Right ventricle myocardium inferior (tissue), 1 donor: Measurements from ENCODE around the gene TMC5. TPM values are rescaled to one million over a fixed set of nuclear protein-coding genes. Genes with fewer than 3 reads are reported as not detected.
"Not testable (repeated sequence)": the region's sequence is repeated elsewhere in the genome, so short reads cannot be mapped to it uniquely, and the experiment has no call there.

ENCODE experiments used
- ATAC-seq: fragments of 200-7000 bp; cut with Tn5 transposase; one replicate; pipeline ENCODE4 v1.9.1; 2020; ENCODE audit warnings: mild to moderate bottlenecking, moderate library complexity
- DNase-seq: peaks from one replicate; pipeline ENCODE4 v3.0.0; 2021; ENCODE audit errors: missing footprints
- intact Hi-C: fragments of 100-400 bp; cut with DNase I; formaldehyde crosslinking; loops from one replicate; pipeline ENCODE4 v1.11.0; 2022
- total RNA-seq: library from RNA; stranded (reverse); fragmentation: NEBNext Ultra II Directional; extraction: Animal tissue kit (Norgen Biotek cat#: 25700); gene quantifications from one replicate; pipeline ENCODE4 v1.2.1, GENCODE V29; 2021
- donor health status: DM: no; HTN: yes; CAD: no; lungs with severe emphysema.

Gene TMC5
- total RNA-seq, 1 donor from 2014 or later, result not detected

GRCh38 chr16:19396555-19397011 lies 21.1 kb upstream of the TMC5 start:
- no peak for DNase-seq
- ATAC-seq, result no peak
- intact Hi-C loops, result no loop called here

GRCh38 chr16:19397373-19397772 lies 20.3 kb upstream of the TMC5 start:
- intact Hi-C loops, DNase-seq, ATAC-seq: not testable (repeated sequence)

- intact Hi-C loops, result no loop called here
- ATAC-seq, result no peak
These were observed 17.0 kb upstream of the TMC5 start for GRCh38 chr16:19400711-19401110.

GRCh38 chr16:19406891-19407491 lies 10.7 kb upstream of the TMC5 start:
- intact Hi-C loops, result no loop called here
- ATAC-seq (no peak), DNase-seq (no peak)

More at GRCh38 chr16:19400711-19401110, 17.0 kb upstream of the TMC5 start:
- no peak for DNase-seq

- no peak for DNase-seq
- ATAC-seq, result no peak
- intact Hi-C loops, result no loop called here
These were observed 7.1 kb upstream of the TMC5 start for GRCh38 chr16:19410435-19411171.

- intact Hi-C loops, result no loop called here
- ATAC-seq (no peak), DNase-seq (no peak)
These were observed 6.4 kb upstream of the TMC5 start for GRCh38 chr16:19411298-19411697.

GRCh38 chr16:19412055-19412454 lies 5.6 kb upstream of the TMC5 start:
- DNase-seq, intact Hi-C loops, ATAC-seq: not testable (repeated sequence)

GRCh38 chr16:19415461-19415860 lies 2.2 kb upstream of the TMC5 start:
- DNase-seq (no peak), ATAC-seq (no peak)

GRCh38 chr16:19415918-19416317 lies 1.8 kb upstream of the TMC5 start:
- intact Hi-C loops, result no loop called here
- ATAC-seq, result no peak
- DNase-seq, result no peak

More at GRCh38 chr16:19415461-19415860, 2.2 kb upstream of the TMC5 start:
- intact Hi-C loops, result no loop called here

GRCh38 chr16:19418200-19418599 lies 517 bp downstream of the TMC5 start:
- no peak for ATAC-seq
- DNase-seq, result no peak
- intact Hi-C loops, result no loop called here

- intact Hi-C loops, result no loop called here
- DNase-seq (no peak), ATAC-seq (no peak)
These were observed 2.0 kb downstream of the TMC5 start for GRCh38 chr16:19419698-19420075.

GRCh38 chr16:19424478-19424877 lies 6.8 kb downstream of the TMC5 start:
- intact Hi-C loops, result no loop called here
- no peak for DNase-seq
- no peak for ATAC-seq

GRCh38 chr16:19430345-19430744 lies 12.7 kb downstream of the TMC5 start:
- DNase-seq (no peak), ATAC-seq (no peak)
- intact Hi-C loops, result no loop called here

GRCh38 chr16:19431636-19432340 lies 14.1 kb downstream of the TMC5 start:
- DNase-seq (no peak), ATAC-seq (no peak)
- intact Hi-C loops, result no loop called here

GRCh38 chr16:19432429-19432828 lies 14.7 kb downstream of the TMC5 start:
- intact Hi-C loops, result no loop called here
- DNase-seq (no peak), ATAC-seq (no peak)

- intact Hi-C loops, result no loop called here
- ATAC-seq (no peak), DNase-seq (no peak)
These were observed 16.9 kb downstream of the TMC5 start for GRCh38 chr16:19434584-19434983.

GRCh38 chr16:19436540-19436939 lies 18.9 kb downstream of the TMC5 start:
- intact Hi-C loops, result no loop called here
- ATAC-seq (no peak), DNase-seq (no peak)

- ATAC-seq (no peak), DNase-seq (no peak)
- intact Hi-C loops, result no loop called here
These were observed 19.6 kb downstream of the TMC5 start for GRCh38 chr16:19437280-19437679.

- intact Hi-C loops, result no loop called here
- ATAC-seq (no peak), DNase-seq (no peak)
These were observed 21.1 kb downstream of the TMC5 start for GRCh38 chr16:19438739-19439138.

GRCh38 chr16:19439483-19439882 lies 21.8 kb downstream of the TMC5 start:
- DNase-seq, result no peak
- ATAC-seq, result no peak
- intact Hi-C loops, result no loop called here
